Amniotic stem cell (primary cell): ENCODE data around the gene MPO.

Experiments
- DNase-seq: peaks from one replicate; lab custom pipeline; 2025; lab: John Stamatoyannopoulos, UW

The MPO gene

DNA sequence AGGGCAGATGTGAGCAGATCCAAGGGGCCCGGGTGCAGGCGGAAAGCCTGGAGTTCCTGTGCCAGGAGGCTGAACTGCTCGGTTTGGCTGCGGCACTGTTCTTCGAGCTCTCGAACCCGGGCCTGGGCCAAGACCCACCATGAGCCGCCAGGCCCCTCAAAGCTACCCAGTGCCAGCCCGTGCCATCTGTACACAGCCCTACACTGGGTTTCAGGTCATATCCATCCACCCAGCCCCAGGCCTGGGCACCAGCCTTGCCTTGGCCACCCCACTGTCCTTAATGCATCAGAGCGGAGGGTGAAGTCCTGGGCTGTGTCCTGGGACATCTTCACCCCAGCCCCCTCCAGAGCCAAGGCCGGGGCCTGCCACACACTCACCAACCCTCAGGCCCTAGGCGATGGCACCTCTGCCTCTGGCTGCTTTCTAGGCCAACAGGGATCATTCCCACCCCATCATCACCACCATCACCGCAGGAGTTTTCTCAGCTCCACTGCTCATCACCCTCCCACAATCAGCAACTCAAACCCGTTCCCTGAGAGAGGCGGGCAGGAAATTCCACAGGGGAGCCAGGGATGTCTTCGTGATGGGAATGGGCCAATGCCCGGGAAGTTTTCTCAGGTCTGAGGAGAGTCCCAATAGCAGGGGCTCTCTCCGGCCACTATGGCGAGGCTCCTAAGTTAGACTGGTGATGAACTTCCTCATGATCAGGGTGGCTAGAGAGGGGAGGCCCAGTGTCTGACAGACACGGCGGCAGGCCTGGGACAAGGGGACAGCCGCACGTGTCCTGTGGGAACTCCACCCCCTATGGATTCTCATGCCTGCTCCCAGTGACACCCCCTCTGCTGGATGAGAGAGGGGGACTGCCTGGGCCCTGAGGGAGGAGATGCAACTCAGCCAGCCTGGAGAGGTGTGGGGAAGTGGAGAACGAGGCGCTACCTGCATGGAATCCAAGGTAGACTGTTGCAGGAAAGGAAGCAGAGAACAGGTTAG is 38.7 kb upstream of the MPO start:
- DNase-seq: no peak

DNA sequence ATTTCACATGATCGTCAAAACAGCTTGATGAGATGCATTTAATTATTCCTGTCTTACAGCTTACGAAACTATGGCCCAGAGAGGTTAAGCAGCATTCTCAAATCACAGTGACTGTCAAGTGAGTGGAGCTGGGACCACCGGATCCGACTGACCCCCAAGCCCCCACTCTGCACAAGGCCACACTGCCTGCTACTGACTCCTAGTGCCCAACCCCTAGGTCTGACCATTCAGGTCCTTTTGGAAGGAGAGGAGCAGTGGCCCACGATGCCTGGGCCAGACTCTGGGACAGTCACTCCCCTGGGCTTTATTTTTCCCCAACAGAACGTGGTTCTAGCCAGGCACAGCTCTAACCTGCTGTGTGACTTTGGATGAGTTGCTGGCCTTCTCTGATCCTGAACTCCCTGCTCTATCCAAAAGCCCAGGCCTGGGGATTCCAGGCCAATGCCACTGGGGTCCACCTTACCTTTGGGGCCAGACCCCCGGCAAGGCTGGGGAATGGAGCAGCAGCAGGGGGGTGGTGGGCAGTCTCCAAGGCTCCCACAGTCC is 38.0 kb upstream of the MPO start:
- no peak for DNase-seq

DNA sequence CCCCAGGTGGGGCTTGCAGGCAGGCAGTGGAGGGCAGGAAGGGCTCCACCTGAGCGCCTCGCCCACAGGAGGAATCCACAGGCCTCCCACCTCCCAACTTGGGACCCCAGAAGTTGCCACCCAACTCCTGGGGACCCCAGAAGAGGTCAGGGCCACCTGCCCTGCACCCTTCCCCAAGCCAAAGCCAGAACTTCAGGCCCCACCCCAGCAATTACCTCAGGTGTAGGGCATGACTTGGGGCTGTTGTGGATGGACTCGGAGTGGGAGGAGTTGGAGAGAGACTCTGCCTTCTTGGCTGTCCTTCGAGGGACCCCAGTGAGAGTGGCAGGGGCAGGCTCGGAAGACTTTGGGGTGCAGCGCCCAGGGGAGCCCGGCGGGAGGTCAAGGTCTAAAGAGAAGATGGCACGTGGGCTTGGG is 37.3 kb upstream of the MPO start:
- no peak for DNase-seq

DNA sequence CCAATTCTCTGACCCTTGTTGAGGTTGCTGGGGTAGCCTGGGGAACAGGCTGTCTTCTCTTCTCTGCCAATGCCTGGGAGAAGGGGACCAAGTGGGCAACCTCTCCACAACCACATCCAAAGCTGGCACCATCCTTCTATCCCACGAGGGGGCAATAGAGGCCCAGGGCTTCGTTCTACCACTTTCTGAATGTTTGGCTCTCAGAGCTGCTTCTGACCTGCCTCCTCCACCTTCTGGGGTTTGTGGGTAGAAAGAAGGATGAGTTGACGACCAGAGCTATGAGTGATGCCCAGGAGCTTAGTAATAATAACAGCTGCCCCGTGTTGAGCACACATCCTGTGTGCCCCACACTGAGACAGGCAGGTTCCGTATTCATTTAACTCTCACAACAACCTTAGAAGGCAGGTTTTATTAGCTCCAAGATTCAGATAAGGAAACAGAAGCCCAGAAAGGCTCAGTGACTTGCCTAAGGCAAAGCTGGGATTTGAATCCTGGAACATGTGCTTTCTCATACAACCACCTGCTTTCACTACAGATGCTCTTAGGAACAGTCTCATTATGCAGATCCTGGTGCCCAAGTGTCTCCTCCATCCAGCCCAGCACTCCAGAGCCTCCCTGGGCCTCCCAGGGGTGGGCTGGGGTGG is 36.8 kb upstream of the MPO start:
- DNase-seq: no peak

DNA sequence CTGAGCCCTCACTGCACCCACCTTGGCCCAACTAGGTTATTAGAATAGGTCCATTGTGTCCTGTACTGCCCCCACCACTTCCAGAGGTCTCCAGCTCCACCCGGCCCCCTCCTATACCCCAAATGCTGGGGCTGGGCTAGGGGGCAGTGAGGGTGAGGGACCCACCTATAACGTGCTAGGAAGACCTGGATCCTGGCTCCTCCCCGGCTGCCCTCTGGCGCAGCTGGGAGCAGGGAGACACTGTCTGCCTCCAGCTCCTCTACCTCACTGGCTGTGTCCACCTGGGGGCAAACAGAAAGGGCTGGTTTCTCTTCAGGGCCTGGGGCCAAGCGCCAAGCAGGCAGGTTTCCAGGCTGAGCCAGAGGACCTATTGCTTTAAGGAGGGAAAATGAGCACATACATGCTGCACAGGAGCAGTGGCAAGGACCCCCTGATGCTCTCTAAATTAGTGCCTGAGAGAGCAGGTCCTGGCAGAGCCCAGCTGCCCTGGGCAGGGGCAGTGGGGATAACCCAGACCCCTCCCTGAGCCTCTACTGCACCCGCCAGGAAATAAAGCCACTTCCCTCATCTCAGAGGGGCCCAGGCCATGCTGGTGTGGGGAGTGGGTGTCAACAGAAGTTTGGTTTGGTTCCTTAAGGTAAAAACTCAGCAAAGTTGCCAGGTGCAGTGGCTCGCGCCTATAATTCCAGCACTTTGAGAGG is 35.7 kb upstream of the MPO start:
- DNase-seq: no peak

DNA sequence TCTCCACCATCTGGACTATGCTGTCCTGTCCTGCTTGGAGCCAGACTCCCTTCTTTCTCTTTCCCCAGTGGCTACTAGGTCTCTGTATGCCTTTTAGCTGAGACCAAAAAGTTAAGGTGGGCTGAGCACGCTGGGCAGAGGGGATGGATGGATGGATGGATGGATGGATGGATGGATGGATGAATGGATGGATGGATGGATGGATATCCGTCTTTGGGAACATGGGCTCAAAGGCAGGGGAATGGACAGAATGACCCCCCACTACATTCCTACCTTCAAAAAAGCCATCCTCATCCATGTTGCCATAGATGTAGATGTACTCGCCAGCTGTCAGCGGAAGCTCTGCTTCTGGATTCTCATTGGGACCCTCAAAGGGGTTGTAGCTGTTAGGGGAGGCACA is 35.0 kb upstream of the MPO start:
- no peak for DNase-seq

DNA sequence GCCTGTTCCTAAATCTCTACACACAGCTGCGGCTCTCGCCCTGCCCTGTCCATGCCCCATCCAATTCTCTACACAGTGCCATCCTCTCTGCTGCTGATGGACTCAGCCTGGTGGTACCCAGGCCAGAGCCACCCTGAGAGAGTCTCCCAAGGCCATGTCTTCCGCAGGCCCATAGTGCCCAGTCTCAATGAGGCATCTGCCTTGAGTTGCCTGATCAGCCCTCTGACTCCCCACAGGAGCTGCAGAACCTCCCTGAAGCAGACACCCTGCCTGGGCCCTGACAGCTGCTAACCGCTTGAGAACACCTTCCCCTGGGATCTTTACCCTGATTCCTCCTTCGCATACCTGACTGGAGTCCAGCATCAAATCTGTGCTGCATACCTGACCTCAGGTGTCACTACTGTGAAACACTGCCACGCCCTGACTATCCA is 34.6 kb upstream of the MPO start:
- no peak for DNase-seq

DNA sequence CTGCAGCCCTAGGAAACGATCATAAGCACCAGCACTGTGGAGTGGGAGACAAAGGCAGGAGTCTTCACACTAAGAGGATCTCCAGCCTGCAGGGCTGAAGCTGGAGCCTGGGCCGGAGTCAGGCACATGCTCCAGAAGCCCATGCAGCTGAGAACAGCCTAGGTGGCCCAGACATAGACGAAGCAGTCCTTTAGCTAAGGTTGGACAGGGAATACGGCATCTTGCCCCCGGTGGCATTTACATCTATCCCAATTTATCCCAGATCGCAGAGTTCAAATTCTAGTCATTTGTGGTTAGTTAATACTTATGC is 33.9 kb upstream of the MPO start:
- DNase-seq: no peak

DNA sequence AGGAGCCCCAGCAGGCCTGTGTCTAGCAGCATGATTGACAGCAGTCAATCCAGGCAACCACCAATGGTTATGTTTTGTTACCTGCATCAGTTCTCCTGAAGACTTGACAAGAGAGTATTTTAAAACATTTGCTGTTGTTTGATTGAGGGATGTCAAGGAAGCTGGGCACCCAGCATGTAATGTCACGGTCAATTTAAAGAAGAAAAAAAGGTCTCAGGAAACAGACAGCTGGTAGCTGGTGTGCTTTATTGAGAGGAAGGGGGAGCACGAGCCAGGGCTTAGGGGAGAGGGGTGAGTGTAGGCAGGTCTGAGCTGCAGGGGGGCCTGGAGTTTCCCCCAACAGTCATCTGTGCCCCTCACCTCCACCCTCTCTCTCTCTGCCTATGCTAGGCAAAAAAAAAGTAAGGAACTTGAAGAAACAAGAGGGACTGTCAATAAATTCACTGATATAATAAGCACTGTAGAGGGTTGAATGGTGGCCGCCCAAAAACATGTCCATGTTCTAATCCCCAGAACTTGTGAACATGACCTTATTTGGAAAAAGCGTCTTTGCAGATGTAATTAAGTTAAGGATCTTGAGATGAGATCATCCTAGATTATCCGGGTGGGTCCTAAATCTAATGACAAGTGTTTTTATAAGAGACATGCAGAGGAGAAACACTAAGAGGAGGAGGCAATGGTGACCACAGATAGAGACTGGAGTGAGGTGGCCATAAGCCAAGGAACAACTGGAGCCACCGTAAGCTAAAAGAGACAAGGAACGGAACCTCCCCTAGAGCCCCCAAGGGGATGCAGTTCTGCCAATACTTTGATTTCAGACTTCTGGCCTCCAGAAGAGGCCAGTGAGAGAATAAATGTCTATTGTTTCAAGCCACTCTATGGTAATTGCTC is 33.3 kb upstream of the MPO start:
- DNase-seq: no peak

DNA sequence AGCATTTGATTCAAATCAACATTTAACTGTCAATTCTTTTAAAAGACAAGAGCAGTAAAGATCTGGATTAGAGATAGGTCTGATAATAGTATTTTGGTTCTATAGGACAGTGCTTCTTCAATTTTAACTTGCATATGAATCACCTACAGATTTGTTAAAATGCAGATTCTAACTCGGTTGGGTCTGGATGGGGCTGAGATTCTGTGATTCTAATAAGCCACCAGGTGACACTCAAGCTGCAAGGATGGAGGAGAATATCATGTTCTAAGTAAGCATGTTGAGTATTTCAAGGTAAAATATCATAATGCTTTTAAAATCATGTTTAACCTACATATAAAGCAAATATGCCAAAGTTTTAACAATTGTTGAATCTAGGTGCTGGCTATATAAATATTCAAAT is 32.1 kb upstream of the MPO start:
- DNase-seq: no peak

DNA sequence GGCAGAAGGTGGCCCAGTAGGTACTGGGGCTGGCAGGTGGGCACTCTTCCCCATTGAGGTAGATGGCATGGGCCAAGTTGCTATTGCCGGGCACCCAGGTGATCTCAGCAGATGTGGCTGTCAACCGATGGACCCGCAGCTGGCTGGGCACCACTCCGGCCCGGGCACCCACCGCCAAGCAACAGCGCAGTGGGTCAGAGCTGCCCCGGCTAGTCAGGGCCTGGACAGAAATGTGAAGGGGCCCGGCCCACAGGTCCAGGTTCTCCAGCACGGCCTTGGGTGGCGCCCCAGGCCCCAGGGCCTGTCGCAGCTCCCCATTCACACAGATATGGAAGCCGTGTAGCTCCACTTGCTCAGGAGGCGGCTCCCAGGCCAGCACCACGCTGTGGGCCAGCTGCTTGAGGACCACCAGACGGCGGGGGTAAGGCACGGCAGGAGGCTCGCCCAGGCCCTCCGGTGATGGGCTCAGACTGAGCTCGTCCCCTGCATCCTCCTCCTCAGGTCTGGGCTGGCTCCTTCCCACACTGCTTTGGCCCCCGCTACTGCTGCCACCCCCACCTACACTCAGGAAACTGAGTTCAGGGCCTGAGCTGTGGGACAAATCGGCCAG is 31.4 kb upstream of the MPO start:
- no peak for DNase-seq

DNA sequence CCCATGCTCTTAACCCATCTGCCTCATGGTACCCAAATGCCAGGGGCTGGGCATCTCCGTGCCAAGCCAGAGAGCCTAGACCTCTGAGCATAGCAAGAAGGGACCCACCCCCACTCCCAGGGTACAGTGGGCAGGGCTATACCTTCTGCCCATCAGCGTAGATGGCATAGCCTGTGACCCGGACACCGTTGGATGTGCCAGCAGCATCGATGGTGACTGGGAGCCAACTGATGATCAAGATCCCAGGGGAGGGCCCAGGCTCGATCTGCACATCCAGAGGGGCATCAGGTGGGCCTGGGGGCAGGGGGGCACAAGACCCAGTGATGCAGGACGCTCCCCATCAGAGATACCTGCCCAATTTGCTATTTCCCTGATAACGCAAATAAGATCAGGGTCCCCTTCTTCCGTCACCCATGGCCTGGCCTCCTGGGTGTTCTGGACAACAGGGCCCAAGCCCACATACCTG is 30.7 kb upstream of the MPO start:
- no peak for DNase-seq

DNA sequence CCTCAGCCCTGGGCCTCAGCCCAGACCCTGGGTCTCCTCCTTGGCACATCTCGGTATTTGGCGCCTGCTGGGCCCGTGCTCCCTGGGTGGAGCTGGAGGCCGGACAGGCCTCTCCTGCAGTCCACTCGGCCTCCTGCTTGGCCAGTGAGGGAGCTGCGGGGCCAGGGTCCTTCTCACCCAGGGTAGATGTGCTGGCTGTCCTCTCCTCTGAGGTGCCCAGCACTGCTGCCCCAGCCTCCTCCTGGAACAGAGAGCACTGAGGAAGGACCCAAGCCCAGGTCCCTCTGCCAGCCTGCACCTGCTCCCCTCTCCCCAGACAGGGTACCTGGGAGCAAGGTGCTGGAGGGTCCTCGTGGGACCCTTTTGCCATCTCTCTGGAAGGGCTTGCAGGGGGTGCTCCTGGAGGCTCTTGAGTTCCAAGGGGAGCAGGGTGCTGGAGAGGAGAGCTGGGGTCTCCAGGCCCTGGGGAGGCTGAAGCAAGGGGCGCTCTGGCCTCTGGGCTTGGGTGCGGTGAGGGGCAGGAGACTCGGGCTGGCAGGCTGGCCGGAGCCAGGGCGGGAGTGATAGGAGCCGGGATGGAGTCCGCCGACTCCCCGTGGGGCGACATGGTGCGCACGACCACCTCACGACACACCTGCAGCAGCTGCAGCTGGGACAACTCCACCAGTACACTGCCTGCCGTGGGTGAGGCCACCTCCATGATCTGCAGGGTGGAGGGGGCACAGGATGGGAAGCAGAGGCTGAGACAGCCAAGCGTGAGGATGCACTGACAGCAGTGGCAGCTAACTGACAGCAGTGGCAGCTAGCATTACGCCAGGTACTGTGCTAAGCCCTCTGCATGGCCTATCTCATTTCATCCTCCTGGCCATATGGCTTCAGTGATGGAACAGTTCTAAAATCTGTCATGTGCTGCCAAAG is 30.0 kb upstream of the MPO start:
- no peak for DNase-seq

DNA sequence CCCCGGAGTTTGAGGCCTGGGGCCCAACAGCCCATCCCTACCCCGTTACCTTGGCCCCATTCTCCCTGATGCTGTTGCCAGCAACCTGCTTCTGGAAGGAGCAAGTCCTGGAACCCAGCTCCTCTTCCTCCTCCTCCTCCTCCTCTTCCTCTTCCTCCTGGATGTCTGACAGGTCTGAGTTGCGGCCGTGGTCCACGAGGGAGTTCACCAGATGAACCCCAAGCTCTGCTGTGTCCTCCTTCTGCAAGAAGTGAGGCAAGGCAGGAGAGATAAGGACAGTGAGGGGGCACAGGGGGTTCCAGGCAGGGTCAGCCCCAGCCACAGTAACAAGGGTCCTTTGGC is 29.2 kb upstream of the MPO start:
- no peak for DNase-seq

DNA sequence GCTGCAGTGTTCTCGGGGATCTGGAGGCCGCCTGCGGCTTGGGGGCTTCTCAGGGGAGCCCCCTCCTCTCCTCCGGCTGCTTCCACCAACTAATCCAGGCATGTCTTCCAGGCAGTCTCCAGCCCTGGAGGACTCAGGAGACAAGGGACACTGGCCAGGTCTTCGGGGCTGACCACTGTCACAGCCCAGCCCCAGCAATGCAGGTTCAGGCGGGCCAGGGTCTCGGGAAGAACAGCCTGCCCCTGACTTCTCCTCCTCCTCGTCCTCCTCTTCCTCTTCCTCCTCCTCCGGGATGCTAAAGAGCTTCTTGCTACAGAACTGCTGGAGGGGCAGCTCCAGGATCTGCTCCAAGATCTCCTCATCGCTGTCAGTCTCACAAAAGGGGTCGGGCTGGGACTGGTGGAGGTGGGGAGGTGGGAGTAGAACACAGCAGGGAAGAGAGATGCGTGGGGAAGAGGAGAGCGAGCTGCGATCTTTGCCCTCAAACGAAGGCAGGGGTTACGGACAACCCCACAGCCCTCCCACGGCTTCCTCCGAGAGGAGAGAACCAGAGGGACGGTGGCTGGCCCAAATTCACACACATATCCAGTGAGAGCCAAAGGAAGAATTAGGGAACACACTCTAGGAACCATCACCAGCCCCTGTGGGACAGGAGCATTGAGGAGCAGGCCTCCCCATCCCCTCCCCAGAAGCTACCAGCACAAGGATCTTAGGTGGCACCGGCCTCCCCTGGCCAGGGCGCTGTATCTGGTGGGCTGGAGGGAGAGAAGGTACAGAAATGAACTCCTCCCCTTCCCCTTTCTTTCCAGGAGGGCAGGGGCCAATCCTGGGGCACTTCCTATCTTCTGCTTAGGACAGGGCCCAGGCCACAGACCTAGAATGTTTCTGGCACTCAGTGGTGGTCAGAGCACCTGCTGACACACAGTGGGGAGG is 28.5 kb upstream of the MPO start:
- no peak for DNase-seq

DNA sequence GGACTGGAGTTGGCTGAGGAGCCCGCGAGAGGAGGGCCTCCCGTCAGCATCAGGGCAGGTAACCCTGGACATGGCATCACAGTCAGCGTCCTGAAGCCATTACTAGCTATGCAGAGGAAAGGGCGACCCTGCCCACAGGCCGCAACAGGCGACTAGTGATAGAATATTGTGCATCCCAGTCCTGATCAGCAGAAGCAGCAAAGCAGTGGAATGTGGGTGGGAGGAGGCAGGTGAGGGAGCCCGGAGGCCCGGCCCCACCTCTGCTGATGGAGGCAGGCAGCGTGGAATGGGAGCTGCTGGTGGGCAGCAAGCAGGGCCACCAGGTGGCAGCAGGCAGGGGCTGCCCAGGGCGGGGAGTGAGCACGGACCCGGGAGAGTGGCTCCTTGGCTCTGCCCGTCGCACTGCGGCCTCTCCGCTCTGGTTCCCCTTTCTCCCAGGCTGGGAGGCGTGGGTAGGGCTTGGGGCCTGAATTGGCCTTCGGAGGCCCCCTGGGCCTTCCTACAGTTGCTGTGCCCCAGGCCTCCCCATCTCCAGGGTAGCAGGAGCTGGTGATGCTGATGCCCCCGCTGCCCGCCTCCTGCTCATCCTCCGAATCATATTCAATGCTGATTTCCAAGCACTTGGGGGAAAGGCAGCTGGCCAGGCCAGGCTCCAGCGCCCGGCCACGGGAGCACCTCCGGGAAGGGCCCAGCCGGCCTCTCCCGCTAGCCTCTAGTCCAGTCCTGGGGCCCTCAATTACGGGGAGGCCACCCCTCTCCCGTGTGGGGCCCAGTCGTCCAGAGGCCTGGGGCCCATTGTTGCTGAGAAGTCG is 27.6 kb upstream of the MPO start:
- DNase-seq: no peak

DNA sequence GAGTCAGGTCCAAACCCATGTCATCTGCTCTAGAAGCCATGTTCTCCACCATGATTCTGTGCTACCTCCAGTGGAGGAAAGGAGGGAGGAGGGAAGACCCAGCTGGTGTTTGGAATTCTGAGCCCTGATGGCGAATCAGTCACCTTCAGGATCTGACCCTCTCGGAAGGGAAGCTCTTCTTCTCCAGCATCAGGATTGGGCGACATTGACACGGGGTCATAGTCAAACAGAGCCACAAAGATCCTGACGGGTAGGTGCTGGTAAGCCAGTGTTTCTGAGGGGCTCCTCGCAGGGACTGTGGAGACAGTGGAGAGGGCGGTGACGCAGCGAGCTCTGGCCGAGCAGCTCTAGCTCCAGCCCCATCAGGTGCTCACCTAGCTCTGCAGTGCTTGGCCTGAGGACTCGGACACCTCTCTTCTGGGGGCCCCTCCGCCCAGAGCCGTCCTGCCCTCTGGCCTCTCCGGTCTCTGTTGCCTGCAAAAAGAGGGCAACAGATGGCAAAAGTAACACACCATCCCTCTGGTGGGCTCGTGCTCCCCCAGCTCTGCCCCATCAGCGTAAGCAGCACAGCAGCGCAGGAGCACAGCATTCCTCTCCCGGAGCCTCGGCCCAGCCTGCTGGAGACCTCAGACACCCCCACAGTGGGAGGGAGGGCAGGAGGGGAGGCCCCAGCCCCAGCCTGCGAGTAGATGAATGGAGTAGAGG is 26.9 kb upstream of the MPO start:
- no peak for DNase-seq
